Neural cell (in vitro differentiated cells): Measurements from ENCODE around the gene CTTN. TPM values are rescaled to one million over a fixed set of nuclear protein-coding genes. Genes with fewer than 3 reads are reported as not detected.

ENCODE experiments used
- H2AFZ ChIP-seq: fragments of 200-600, 300-800 bp; sonication (generic), shearing (Covaris generic); 2 replicates; pipeline ENCODE4 v1.6.0; 2014; ENCODE audit warnings: low read depth, mild to moderate bottlenecking, antibody characterized with exemption, low read length, moderate library complexity
- H3F3A ChIP-seq: fragments of 200-600 bp; shearing (Covaris generic); 2 replicates; pipeline ENCODE4 v1.6.1; 2016; ENCODE audit warnings: mild to moderate bottlenecking, moderate library complexity, mixed read lengths, antibody characterized with exemption, low read length; ENCODE audit not compliant: insufficient read depth, poor library complexity, severe bottlenecking
- H3K27ac ChIP-seq: fragments of 200-600, 300-800 bp; sonication (generic), shearing (Covaris generic); 2 replicates; pipeline ENCODE4 v1.5.1; 2014; ENCODE audit warnings: mild to moderate bottlenecking, low read length, moderate library complexity
- H3K27me3 ChIP-seq: fragments of 300-800, 200-600 bp; sonication (generic), shearing (Covaris generic); 2 replicates; pipeline ENCODE4 v1.6.0; 2014; ENCODE audit warnings: mild to moderate bottlenecking, low read depth, low read length, moderate library complexity; ENCODE audit not compliant: insufficient read depth
- H3K36me3 ChIP-seq: fragments of 300-800, 200-600 bp; sonication (generic), shearing (Covaris generic); 2 replicates; pipeline ENCODE4 v1.5.1; 2014; ENCODE audit warnings: mild to moderate bottlenecking, antibody characterized with exemption, low read length, moderate library complexity; ENCODE audit not compliant: insufficient read depth
- H3K4me2 ChIP-seq: fragments of 300-800, 200-600 bp; sonication (generic), shearing (Covaris generic); 2 replicates; pipeline ENCODE4 v1.6.0; 2014; ENCODE audit warnings: mild to moderate bottlenecking, low read length
- H3K4me3 ChIP-seq: fragments of 300-800, 200-600 bp; sonication (generic), shearing (Covaris generic); 2 replicates; pipeline ENCODE4 v1.5.1; 2014; ENCODE audit warnings: mild to moderate bottlenecking, low read length, moderate library complexity
- H3K79me2 ChIP-seq: fragments of 200-600 bp; shearing (Covaris generic); replicated peaks from 2 replicates; pipeline ENCODE4 v1.6.0; 2014; ENCODE audit warnings: mild to moderate bottlenecking, low read length, moderate library complexity; ENCODE audit not compliant: insufficient read depth
- H3K9ac ChIP-seq: fragments of 300-800, 200-600 bp; sonication (generic), shearing (Covaris generic); 2 replicates; pipeline ENCODE4 v1.6.1; 2016; ENCODE audit warnings: mild to moderate bottlenecking, low read length, mixed read lengths
- H3K9me2 ChIP-seq: fragments of 200-600 bp; shearing (Covaris generic); 2 replicates; pipeline ENCODE4 v1.6.1; 2016; ENCODE audit warnings: mild to moderate bottlenecking, low read length, mixed read lengths; ENCODE audit not compliant: insufficient read depth
- H3K9me3 ChIP-seq: fragments of 200-600, 300-800 bp; sonication (generic), shearing (Covaris generic); 2 replicates; pipeline ENCODE4 v1.6.1; 2016; ENCODE audit warnings: mild to moderate bottlenecking, mixed run types, low read length, moderate library complexity, mixed read lengths
- H4K20me1 ChIP-seq: fragments of 200-600 bp; shearing (Covaris generic); 2 replicates; pipeline ENCODE4 v1.6.1; 2016; ENCODE audit warnings: mild to moderate bottlenecking, mixed run types; ENCODE audit not compliant: insufficient read depth
- CTCF ChIP-seq: fragments of 450-650 bp; IDR thresholded peaks from 2 replicates; pipeline ENCODE4 v1.5.1; 2014; ENCODE audit warnings: antibody characterized with exemption, mild to moderate bottlenecking, moderate library complexity; ENCODE audit not compliant: poor library complexity, severe bottlenecking
- EP300 ChIP-seq: fragments of 450-650 bp; conservative IDR thresholded peaks from 2 replicates; pipeline ENCODE4 v1.6.1; 2014; ENCODE audit warnings: antibody characterized with exemption, mild to moderate bottlenecking, moderate library complexity; ENCODE audit not compliant: poor library complexity, severe bottlenecking
- EZH2 ChIP-seq: fragments of 200-600, 300-800 bp; shearing (Covaris generic), sonication (generic); IDR thresholded peaks from 2 replicates; pipeline ENCODE4 v1.6.1; 2014; ENCODE audit warnings: antibody characterized with exemption, low read length, borderline replicate concordance, mild to moderate bottlenecking; ENCODE audit not compliant: insufficient read depth, poor library complexity, severe bottlenecking
- MXI1 ChIP-seq: fragments of 450-650 bp; conservative IDR thresholded peaks from 2 replicates; pipeline ENCODE4 v1.6.1; 2014; ENCODE audit warnings: antibody characterized with exemption, mild to moderate bottlenecking; ENCODE audit not compliant: poor library complexity, severe bottlenecking
- POLR2AphosphoS5 ChIP-seq: IDR thresholded peaks from 2 replicates; pipeline ENCODE4 v1.6.1; 2012
- RAD21 ChIP-seq: fragments of 450-650 bp; conservative IDR thresholded peaks from 2 replicates; pipeline ENCODE4 v1.6.1; 2014; ENCODE audit warnings: antibody characterized with exemption, mild to moderate bottlenecking, moderate library complexity
- REST ChIP-seq: IDR thresholded peaks from 2 replicates; pipeline ENCODE4 v1.6.1; 2012; ENCODE audit warnings: borderline replicate concordance
- SMC3 ChIP-seq: fragments of 450-650 bp; conservative IDR thresholded peaks from 2 replicates; pipeline ENCODE4 v1.6.1; 2014; ENCODE audit warnings: antibody characterized with exemption, mild to moderate bottlenecking, moderate library complexity; ENCODE audit not compliant: poor library complexity
- TAF1 ChIP-seq: IDR thresholded peaks from 2 replicates; pipeline ENCODE4 v1.6.1; 2012; ENCODE audit warnings: low read depth
- polyA plus RNA-seq: library from polyadenylated mRNA; depleted of rRNA; stranded (reverse); fragments of >200 nt; gene quantifications from 2 replicates; pipeline ENCODE4 v1.2.3, GENCODE V29; 2014

The CTTN gene
- polyA plus RNA-seq, 1 donor from 2014 or later: 220 TPM

GRCh38 chr11:70409871-70410270 is 11.5 kb downstream of the CTTN start:
- Histone ChIP-seq H3K36me3 (peaks cover 5% of the 10 kb centered on the region), H2AFZ (no peak overlapping the region), H3K79me2 (no peaks in the 10 kb centered on the region), H3K9me3 (no peaks in the 10 kb centered on the region), H3K4me2 (no peak overlapping the region), H3F3A (no peaks in the 10 kb centered on the region), H3K27ac (no peak overlapping the region), H3K9me2 (no peaks in the 10 kb centered on the region), H3K27me3 (no peaks in the 10 kb centered on the region), H3K4me3 (no peak overlapping the region), H3K9ac (no peak overlapping the region), H4K20me1 (peaks cover 4% of the 10 kb centered on the region)
- no peak for TF ChIP-seq EZH2
- TF ChIP-seq SMC3: no peak
- no peak for TF ChIP-seq TAF1
- no peak for TF ChIP-seq CTCF
- no peak for TF ChIP-seq RAD21
- TF ChIP-seq REST: no peak
- TF ChIP-seq POLR2AphosphoS5: no peak
- TF ChIP-seq EP300: no peak
- no peak for TF ChIP-seq MXI1

GRCh38 chr11:70410276-70411205 is 12.2 kb downstream of the CTTN start:
- TF ChIP-seq EP300 (no peak), MXI1 (no peak), EZH2 (no peak), RAD21 (no peak), SMC3 (no peak), CTCF (no peak), TAF1 (no peak), POLR2AphosphoS5 (no peak), REST (no peak)
- Histone ChIP-seq H3K36me3 (peaks cover 5% of the 10 kb centered on the region), H3K4me2 (no peak overlapping the region), H3F3A (no peaks in the 10 kb centered on the region), H4K20me1 (peaks cover 4% of the 10 kb centered on the region), H3K9ac (no peak overlapping the region), H3K9me3 (no peaks in the 10 kb centered on the region), H3K79me2 (no peaks in the 10 kb centered on the region), H2AFZ (no peak overlapping the region), H3K4me3 (no peak overlapping the region), H3K9me2 (no peaks in the 10 kb centered on the region), H3K27ac (no peak overlapping the region), H3K27me3 (no peaks in the 10 kb centered on the region)
